VCaP (cell line): ENCODE data around the gene FLVCR2.

Experiments used
- H3K27ac ChIP-seq: fragments of 450-650 bp; 2 replicates; pipeline ENCODE4 v1.5.1; 2017
- CTCF ChIP-seq: fragments of 450-650 bp; conservative IDR thresholded peaks from 2 replicates; pipeline ENCODE4 v1.5.1; 2017; ENCODE audit warnings: mild to moderate bottlenecking, moderate library complexity

The FLVCR2 gene

GRCh38 chr14:75539162-75539560 lies 39.3 kb upstream of the FLVCR2 start:
- TF ChIP-seq CTCF: no peak
- H3K27ac ChIP-seq: no peak overlapping the region

- no peak for TF ChIP-seq CTCF
- H3K27ac ChIP-seq: no peak overlapping the region
These were observed 38.6 kb upstream of the FLVCR2 start for GRCh38 chr14:75539561-75540478.

- no peak for TF ChIP-seq CTCF
- H3K27ac ChIP-seq: no peak overlapping the region
These were observed 38.0 kb upstream of the FLVCR2 start for GRCh38 chr14:75540479-75540851.

GRCh38 chr14:75542588-75543091 lies 35.8 kb upstream of the FLVCR2 start:
- no peak for TF ChIP-seq CTCF
- no peak overlapping the region for H3K27ac ChIP-seq

GRCh38 chr14:75543253-75543652 lies 35.2 kb upstream of the FLVCR2 start:
- H3K27ac ChIP-seq: no peak overlapping the region
- no peak for TF ChIP-seq CTCF

GRCh38 chr14:75543786-75544185 lies 34.6 kb upstream of the FLVCR2 start:
- H3K27ac ChIP-seq: no peak overlapping the region
- no peak for TF ChIP-seq CTCF

- no peak overlapping the region for H3K27ac ChIP-seq
- no peak for TF ChIP-seq CTCF
These were observed 32.5 kb upstream of the FLVCR2 start for GRCh38 chr14:75545907-75546306.
